DND-41 (cell line): ENCODE data around the gene DPP6.

ENCODE experiments used
- ATAC-seq: fragments of 200-7000 bp; cut with Tn5 transposase; 3 replicates; pipeline ENCODE4 v1.9.1; 2021; ENCODE audit warnings: low read depth; ENCODE audit not compliant: insufficient read depth
- DNase-seq: peaks from one replicate; pipeline ENCODE4 v3.0.0-alpha.2; 2020
- H2AFZ ChIP-seq: 2 replicates; pipeline ENCODE4 v1.6.0; 2012; ENCODE audit warnings: low read depth, low read length
- H3K27ac ChIP-seq: 2 replicates; pipeline ENCODE4 v1.5.1; 2012; ENCODE audit warnings: low read length, inconsistent platforms
- H3K27me3 ChIP-seq: fragments of 200-600 bp; sonication (generic); 2 replicates; pipeline ENCODE4 v1.6.0; 2012; ENCODE audit warnings: low read length, mild to moderate bottlenecking, inconsistent platforms; ENCODE audit not compliant: insufficient read depth, poor library complexity
- H3K36me3 ChIP-seq: 2 replicates; pipeline ENCODE4 v1.5.1; 2012; ENCODE audit warnings: low read length, inconsistent platforms; ENCODE audit not compliant: insufficient read depth
- H3K4me1 ChIP-seq: 2 replicates; pipeline ENCODE4 v1.5.1; 2012; ENCODE audit warnings: mild to moderate bottlenecking, low read length; ENCODE audit not compliant: insufficient read depth
- H3K4me2 ChIP-seq: 2 replicates; pipeline ENCODE4 v1.6.0; 2012; ENCODE audit warnings: mild to moderate bottlenecking, moderate library complexity, low read length, inconsistent platforms; ENCODE audit not compliant: insufficient read depth
- H3K4me3 ChIP-seq, 2 experiments: fragments of 200-600 bp in 1 of 2; shearing (Covaris generic) in 1 of 2; 2 replicates each; pipeline ENCODE4 v1.5.1; 2012 to 2016; ENCODE audit warnings: inconsistent platforms in 2 of 2, low read length in 2 of 2, mild to moderate bottlenecking in 2 of 2, low read depth in 1 of 2, moderate library complexity in 1 of 2
- H3K79me2 ChIP-seq: 2 replicates; pipeline ENCODE4 v1.6.0; 2012; ENCODE audit warnings: low read length, inconsistent platforms; ENCODE audit not compliant: insufficient read depth
- H3K9ac ChIP-seq: 2 replicates; pipeline ENCODE4 v1.6.0; 2012; ENCODE audit warnings: low read depth, mild to moderate bottlenecking, inconsistent platforms, low read length, moderate library complexity
- H3K9me3 ChIP-seq: 2 replicates; pipeline ENCODE4 v1.5.1; 2012; ENCODE audit warnings: low read length, moderate library complexity, mild to moderate bottlenecking, inconsistent platforms; ENCODE audit not compliant: insufficient read depth, severe bottlenecking
- H4K20me1 ChIP-seq: 2 replicates; pipeline ENCODE4 v1.6.0; 2012; ENCODE audit warnings: low read length; ENCODE audit not compliant: insufficient read depth
- EZH2 ChIP-seq: IDR thresholded peaks from 3 replicates; pipeline ENCODE4 v1.6.1; 2012; ENCODE audit warnings: borderline replicate concordance, low read depth, mild to moderate bottlenecking, moderate library complexity, low read length, inconsistent platforms; ENCODE audit not compliant: severe bottlenecking
- TF ChIP-seq, protein P1 (sequence below): IDR thresholded peaks from 2 replicates; pipeline ENCODE4 v1.5.1; 2012; ENCODE audit warnings: borderline replicate concordance, low read length, moderate library complexity, mild to moderate bottlenecking; ENCODE audit not compliant: poor library complexity, severe bottlenecking; ENCODE audit errors: extremely low read depth

The DPP6 gene

DNA sequence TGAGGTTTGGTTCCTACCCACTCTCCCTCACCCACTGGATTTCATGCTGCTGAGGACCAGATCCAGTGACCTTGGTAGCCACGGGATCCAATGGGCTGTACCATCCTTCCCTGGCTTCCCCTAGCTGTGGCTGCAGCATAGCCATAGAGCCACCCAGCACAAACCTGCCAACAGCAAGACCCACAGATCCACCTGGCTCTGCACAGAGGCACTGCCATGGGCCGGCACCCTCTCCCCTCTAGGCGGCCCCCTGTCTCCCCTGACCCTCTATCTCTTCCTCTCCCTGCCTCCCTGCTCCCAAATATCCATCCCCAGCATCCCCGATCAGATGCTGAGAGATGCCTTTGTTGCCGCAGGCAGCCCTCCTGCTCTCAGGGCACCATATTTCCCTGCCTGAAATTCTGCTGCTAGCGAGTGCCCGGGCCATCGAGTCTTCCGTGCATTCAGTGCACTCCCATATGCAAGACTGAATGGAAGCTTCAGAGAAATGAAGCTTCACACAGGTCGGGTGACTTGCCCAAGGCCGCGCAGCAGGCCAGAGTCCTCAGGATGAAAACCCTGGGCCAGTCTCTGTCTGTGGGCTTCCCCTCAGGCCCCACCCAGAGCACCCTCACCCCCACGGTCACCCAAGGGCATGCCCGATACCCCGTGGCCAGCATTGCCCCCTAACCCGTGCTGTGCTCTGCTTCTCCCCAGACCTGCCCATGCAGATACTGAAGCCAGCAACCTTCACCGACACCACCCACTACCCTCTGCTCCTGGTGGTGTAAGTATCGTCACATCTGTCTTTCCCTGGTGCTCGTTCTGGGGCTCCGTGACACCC is 819.9 kb downstream of the DPP6 start:
- H4K20me1 ChIP-seq = no peaks in the 10 kb centered on the region; the same call in 1 of the 2 replicates
- no peaks in the 10 kb centered on the region for H3K4me1 ChIP-seq
- H3K36me3 ChIP-seq = no peaks in the 10 kb centered on the region
- no peaks in the 10 kb centered on the region for H3K79me2 ChIP-seq
- no peak for TF ChIP-seq EZH2
- TF ChIP-seq, protein P1, sequence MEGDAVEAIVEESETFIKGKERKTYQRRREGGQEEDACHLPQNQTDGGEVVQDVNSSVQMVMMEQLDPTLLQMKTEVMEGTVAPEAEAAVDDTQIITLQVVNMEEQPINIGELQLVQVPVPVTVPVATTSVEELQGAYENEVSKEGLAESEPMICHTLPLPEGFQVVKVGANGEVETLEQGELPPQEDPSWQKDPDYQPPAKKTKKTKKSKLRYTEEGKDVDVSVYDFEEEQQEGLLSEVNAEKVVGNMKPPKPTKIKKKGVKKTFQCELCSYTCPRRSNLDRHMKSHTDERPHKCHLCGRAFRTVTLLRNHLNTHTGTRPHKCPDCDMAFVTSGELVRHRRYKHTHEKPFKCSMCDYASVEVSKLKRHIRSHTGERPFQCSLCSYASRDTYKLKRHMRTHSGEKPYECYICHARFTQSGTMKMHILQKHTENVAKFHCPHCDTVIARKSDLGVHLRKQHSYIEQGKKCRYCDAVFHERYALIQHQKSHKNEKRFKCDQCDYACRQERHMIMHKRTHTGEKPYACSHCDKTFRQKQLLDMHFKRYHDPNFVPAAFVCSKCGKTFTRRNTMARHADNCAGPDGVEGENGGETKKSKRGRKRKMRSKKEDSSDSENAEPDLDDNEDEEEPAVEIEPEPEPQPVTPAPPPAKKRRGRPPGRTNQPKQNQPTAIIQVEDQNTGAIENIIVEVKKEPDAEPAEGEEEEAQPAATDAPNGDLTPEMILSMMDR = no peak
- ATAC-seq (no peak), DNase-seq (no peak)
- no peaks in the 10 kb centered on the region for H3K9me3 ChIP-seq
- no peak overlapping the region for H3K4me2 ChIP-seq
- H3K27me3 ChIP-seq = peaks cover 8% of the 10 kb centered on the region
- H3K9ac ChIP-seq = no peak overlapping the region
- H2AFZ ChIP-seq = no peak overlapping the region
- no peak overlapping the region for H3K27ac ChIP-seq
- H3K4me3 ChIP-seq = no peak overlapping the region

DNA sequence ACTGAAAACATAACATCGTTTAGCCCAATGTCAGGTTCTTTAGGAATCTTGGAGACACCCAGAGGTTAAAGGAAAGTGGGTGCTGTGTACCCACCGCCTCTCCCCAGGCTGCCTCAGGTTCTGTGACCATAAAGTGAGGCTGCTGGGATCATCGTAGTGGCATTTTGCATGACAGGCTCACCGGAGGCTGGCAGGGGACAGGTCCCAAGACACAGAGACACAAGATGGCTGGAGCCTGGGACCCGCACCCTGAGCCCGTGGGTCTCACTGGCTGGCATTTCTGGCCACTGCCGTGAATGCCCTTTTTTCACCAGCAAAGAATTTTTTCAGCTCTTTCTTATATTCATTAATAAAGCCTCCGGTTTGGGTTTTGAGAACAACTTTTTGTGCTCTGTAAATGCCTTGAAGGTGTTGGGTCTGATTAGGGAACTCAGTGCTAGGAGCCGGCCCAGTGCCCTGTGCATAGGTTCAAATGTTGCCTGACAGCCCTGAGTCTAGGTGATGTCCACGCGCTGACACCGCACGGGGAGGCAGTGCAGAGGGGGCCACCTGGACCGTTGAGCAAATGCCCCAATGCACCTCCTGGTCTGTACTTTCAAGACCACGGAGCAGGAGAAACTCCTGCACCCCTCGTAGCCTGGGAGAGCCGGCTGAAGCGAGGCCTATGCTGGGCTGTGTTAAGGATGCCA is 820.8 kb downstream of the DPP6 start:
- Histone ChIP-seq H2AFZ (no peak overlapping the region), H3K9me3 (no peaks in the 10 kb centered on the region), H3K27ac (no peak overlapping the region), H3K36me3 (no peaks in the 10 kb centered on the region), H4K20me1 (no peaks in the 10 kb centered on the region; the same call in 1 of the 2 replicates), H3K27me3 (peaks cover 6% of the 10 kb centered on the region), H3K9ac (no peak overlapping the region), H3K4me2 (no peak overlapping the region), H3K4me3 (no peak overlapping the region), H3K4me1 (no peaks in the 10 kb centered on the region), H3K79me2 (no peaks in the 10 kb centered on the region)
- no peak for TF ChIP-seq EZH2
- ATAC-seq (no peak), DNase-seq (no peak)

DNA sequence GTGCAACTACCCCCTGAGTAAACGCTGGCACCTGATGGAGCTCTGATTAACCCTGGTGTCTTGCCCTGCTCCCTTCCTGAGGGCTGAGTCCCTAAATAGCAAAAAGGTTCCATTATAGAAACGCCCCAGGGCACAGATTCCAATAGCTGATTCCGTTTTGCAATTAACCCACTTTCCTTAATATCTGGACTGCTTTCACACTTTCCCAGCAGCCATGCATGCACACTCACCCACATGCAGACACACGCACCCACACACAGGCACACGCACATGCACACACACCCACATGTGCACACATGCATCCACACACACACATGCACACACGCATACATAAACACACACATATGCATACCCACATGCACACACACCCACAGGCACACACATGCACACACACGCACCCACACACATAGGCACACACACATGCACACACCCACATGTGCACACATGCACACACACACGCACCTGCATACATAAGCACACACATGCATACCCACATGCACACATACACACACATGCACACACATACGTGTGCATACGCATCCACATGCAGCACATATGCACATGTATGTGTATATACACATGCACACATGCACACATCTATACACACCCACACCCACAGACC is 821.4 kb downstream of the DPP6 start:
- TF ChIP-seq, protein P1 = no peak
- no peak for TF ChIP-seq EZH2
- Histone ChIP-seq H3K27me3 (no peaks in the 10 kb centered on the region), H3K36me3 (no peaks in the 10 kb centered on the region), H3K4me3 (no peak overlapping the region), H4K20me1 (no peaks in the 10 kb centered on the region; the same call in 1 of the 2 replicates), H3K27ac (no peak overlapping the region), H3K79me2 (no peaks in the 10 kb centered on the region), H3K4me1 (no peaks in the 10 kb centered on the region), H3K9me3 (no peaks in the 10 kb centered on the region), H3K4me2 (no peak overlapping the region), H3K9ac (no peak overlapping the region), H2AFZ (no peak overlapping the region)
- DNase-seq (no peak), ATAC-seq (no peak)
